Brain pericyte (primary cell): ENCODE measurements around the gene MCM7.

Experiments
- DNase-seq: peaks from one replicate; pipeline ENCODE4 v3.0.0-alpha.2; 2012; ENCODE audit warnings: low read depth, low spot score

Gene MCM7

GRCh38 chr7:100071018-100071723 lies 30.0 kb downstream of the MCM7 start:
- DNase-seq, result no peak

DNA sequence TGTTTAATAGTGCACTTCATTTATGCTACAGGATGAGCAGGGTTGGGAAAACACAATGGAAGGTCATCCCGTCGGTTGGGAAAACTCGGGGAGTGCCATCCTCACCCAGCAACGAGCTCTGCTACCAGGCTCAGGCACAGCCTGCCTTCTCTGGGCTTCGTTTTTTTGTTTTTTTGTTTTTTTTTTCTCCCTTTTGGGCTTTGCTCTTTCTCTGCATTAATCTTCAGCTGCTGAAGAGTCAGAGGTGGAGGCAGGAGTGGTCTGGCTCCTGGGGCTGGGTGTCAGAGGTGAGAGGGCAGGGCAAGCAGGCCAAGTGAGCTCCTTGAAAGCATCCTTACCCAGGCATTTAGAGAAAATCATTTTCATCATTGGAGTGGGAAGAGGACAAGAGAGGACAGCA lies 31.2 kb downstream of the MCM7 start:
- no peak for DNase-seq

GRCh38 chr7:100066953-100067352 lies 34.2 kb downstream of the MCM7 start:
- DNase-seq, result no peak

DNA sequence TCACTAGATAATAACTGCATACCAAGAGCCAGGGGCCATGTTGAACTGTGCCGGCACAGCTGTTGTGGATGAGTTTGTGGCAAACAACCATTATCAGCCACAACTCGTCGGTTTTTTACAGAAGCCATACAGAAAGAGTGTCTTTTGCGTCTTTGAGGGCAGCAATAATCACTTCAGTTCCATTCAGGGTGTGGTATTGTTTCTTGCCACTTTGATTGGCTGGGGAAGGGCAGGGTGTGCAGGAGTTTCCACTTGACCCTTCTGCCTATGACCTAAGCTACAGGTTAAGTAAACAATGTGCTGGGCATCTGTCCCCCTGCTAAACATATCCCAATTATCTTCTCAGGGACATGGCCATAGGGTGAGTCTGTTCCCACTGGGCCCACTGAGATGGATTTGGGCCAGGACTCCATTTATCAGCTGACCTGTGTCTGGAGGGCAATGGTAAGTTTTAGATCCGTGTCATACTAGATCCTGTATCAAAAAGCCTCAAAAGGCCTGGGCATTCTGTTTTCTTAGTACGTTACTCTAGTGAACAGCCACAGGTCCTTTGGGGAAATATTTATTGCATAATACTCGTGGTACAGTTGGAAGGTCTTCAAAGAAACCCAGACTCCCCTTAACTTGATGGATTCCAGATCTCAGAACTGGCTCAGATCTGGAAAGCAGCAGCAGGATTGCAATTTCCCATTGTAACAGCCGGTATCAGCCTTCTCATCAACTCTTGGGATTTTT lies 35.6 kb downstream of the MCM7 start:
- peak; percentile 49 for DNase-seq

GRCh38 chr7:100064162-100064561 lies 37.0 kb downstream of the MCM7 start:
- no peak for DNase-seq

DNA sequence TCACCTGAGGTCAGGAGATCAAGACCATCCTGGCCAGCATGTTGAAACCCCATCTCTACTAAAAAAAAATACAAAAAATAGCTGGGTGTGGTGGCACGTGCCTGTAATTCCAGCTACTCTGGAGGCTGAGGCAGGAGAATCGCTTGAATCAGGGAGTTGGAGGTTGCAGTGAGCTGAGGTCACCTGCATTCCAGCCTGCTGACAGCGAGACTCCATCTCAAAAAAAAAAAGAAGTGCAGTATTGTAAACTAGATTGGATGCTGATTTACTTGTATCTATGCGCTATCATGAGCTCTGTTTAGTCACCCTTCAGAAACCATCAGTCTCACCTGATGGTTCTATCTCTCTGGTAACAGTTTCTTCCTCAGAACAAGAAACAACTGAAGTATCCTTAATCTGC lies 37.8 kb downstream of the MCM7 start:
- DNase-seq, result no peak

DNA sequence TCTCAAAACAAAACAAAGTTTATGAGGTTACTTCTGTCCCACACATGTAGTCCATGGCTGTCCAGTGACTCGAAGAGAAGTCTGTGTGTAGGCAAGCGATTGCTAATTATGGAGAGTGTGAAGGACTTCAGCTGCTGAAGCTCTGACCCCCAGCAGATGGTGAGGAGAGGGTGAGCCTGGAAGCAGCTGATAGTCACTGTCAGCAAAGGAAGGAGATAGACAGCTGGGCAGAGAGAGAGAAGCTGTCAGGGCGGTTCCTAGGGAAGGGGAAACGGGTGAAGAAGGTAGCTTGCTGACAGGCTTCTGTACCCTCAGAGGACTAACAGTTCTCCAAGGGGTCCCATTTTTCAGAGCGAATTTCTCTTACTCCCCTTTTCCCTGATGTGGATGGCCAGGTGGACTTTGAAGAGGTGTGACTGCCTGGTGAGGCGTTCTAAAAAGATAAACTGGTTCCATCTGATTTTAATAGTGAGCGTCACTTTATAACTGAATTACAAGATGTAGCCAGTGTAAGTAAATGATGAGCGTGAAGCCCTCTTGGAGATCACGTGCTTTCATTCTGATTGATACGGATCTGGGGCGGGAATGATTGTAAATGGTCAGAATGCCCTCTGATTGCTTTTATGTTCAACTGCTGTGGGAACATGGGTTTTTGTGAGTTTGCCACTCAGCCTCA lies 39.5 kb downstream of the MCM7 start:
- DNase-seq, result no peak

DNA sequence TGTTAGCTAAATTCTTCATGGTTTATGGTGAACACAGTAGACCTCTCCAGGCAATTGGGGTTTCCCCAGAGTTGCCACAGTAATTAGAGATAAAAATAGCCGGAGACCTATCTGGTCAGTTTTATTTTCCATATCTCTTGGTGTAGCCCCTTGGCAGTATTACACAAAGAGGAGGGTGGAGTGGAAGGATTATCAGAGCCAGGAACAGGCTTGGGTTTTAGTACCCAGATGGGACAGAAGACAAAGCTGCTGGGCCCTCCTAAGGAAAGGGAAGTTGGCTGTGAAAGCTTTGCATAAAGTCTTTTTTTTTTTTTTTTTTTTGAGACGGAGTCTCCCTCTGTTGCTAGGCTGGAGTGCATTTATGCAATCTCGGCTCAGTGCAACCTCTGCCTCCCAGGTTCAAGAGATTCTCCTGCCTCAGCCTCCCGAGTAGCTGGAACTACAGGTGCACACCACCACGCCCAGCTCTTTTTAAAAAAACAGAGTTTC lies 41.9 kb downstream of the MCM7 start:
- no peak for DNase-seq

- DNase-seq, result no peak
Measured at GRCh38 chr7:100057006-100057405, 44.2 kb downstream of the MCM7 start.

DNA sequence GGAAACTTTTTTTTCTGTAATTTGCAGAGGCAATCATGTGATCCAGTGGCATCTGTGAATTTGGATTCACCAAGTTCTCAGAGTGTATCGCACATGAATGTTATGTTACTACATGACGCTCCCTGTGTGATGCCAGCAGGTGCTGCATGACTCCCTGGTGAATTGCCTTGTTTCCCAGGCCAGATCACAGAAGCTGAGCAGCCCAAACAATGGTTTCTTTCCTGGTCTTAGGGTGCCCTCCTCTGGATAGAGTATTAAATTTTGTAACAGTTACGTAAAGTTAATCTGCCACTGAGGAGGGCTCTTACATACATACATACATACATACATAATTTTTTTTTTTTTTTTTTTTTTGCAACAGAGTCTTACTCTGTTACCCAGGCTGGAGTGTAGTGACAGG lies 48.0 kb downstream of the MCM7 start:
- DNase-seq, result peak; percentile 37

DNA sequence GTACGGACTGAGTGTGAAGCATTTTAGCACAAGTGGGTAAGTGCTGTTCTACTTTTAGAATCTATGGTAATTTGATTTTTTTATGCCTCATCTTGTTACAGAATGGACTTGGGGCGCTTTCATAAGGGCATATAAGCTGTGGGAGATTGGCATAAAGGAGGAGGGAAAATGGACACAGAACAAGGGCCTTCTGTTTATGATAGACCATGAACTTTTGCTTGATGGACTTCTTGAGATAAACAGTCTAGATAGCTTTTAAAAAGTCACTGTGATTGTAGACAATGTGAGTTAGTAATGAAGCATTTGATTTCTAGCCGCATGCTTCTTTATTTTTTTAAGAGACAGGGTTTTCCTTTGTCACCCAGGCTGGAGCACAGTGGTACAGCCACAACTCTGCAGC lies 49.6 kb downstream of the MCM7 start:
- no peak for DNase-seq

- peak; percentile 50 for DNase-seq
Measured at GRCh38 chr7:100049441-100050291, 51.5 kb downstream of the MCM7 start, which contains the start of gene ZSCAN21. ZSCAN21 (plus strand) TSS chr7:100049774; CDS start chr7:100057007, 7,233 bp downstream.

DNA sequence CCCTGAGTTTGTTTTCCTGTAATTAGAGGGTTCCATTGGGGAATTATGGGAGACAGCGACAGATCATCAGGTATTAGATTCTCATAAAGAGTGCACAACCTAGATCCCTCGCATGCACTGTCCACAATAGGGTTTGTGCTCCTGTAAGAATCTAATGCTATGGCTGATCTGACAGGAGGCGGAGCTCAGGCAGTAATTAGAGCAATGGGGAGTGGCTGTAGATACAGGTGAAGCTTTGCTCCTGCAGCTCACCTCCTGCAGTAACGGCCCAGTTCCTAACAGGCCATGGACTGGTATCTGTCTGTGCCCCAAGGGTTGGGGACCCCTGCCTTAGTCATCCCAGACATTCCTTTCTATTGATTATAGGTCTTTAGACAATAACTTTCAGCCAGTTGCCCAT lies 52.5 kb downstream of the MCM7 start:
- no peak for DNase-seq

DNA sequence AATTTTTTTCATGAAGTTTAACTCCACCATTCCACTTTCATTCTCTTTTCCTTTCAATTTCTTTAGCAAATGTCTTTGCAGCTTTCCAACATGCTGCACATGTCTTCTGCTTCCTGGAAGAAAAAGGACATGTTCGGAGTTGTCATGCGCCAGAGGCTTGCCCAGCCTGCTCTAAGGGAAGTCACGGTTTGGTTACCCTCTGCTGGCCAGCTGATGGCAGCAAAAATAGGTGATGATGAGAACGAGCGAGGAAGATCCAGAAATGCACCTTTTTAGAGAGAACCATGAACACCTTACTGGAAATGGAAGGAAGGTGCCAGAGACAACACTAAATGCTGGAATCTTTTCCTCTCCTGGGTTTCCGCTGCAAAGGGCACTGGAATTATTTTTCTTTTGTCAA lies 56.5 kb downstream of the MCM7 start:
- DNase-seq, result no peak
